HG02943 (cell line): ENCODE results near the gene LEP.
"Not testable (repeated sequence)": the region's sequence is repeated elsewhere in the genome, so short reads cannot be mapped to it uniquely, and the experiment has no call there.

Source experiments
- ATAC-seq: cut with Tn5 transposase; IDR thresholded peaks from one replicate; pipeline ENCODE4 v1.9.1; 2021; ENCODE audit warnings: mild to moderate bottlenecking, low read depth, moderate library complexity; ENCODE audit not compliant: unreplicated experiment

Gene LEP

DNA sequence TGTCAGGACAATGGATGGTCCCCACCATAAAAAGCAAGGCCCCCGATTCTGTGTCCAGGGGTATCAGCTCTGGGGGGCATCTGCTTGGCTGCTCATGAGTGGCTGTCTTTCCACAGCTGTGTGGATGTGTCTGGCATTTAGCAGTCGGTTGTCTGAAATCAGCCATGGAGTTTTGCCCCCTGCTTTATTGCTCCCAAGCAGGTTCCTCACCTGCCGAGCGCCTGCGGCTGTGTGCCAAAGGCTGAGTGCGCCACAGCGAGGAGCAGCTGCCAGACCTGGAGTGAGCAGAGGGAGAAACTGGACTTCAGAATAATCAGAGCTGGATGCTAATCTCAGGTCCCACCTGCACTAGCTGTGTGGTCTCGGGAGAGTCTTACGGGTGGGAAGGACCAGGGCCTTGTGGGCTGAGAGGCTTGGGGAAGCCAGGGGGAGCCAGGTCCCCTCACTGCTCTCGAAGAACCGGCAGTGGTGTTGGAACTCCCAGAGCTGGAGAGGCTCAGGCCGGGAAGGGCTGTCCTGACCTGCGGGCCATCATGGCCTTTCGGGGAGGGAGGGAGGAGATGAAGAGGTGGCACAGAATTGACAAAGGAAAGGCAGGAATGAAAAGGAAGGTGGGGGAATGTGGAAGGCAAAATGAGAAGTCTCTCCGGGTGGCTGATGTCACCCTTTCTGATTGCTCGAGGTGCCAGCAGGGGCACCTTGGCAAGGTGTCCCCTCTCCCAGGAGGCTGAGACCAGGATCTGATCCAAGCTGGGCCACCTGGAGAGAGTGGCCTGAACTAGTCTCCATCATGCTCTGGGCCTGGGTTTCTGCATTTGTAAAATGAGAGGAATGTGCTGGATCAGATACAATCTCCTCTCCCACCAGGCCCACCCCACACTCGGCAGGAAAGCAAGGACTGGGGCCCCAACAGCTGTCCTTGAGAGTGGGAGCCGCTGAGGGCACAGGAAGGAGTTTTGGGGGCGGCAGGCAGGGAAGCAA lies 30.2 kb upstream of the LEP start:
- no peak for ATAC-seq

DNA sequence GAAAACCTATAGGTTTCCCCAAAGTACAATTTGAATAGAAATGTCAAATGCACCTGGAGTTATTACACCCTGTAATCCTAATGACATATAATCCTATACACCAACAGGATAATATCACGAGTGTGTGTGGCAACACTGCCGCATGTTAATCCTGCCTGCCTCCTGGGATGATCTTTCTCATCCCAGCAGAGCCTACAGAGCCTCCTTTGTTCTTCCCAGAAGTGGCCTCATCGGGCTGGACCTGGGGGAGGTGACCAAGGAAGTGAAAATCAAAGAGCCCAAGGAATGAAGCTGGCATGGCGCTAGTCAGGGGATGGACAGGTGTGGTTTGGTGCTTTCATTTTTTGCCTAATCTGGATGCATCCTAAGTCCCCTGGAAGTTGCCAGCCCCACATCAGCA lies 29.5 kb upstream of the LEP start:
- no peak for ATAC-seq

DNA sequence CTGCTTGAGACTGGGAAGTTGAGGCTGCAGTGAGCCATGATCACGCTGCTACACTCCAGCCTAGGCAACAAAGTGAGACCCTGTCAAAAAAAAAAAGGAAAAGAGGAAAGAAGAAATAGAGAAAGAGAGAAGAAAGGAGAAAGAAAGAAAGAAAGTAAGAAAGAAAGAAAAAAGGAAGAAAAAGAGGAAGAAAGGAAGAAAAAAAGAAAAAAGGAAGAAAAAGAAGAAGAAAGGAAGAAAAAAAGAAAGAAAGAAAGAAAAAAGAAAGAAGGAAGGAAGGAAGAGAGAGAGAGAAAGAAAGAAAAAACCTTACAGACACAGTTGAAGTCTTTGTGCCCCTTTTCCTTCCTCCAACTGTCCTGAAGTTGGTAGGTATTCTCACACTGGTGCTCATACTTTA lies 26.6 kb upstream of the LEP start:
- no peak for ATAC-seq

DNA sequence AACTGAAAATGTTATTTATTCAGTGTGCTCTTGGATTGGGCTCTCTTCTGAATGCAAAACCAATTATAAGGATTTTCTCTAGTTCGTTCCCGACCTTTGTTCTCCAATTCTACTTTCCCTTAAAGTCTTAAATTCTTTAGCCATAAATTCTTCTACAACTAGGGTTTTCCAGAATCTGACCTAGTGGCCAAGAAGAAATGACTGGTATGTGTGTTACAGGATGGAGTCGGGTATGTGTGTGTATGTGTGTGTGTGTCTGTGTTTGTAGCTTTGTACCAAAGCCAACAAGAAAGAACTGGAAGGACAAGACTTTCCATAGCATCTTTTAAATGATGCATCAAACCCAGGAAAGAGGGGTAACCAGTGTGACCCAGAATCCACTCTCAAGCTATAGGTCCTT lies 25.8 kb upstream of the LEP start:
- ATAC-seq = no peak

DNA sequence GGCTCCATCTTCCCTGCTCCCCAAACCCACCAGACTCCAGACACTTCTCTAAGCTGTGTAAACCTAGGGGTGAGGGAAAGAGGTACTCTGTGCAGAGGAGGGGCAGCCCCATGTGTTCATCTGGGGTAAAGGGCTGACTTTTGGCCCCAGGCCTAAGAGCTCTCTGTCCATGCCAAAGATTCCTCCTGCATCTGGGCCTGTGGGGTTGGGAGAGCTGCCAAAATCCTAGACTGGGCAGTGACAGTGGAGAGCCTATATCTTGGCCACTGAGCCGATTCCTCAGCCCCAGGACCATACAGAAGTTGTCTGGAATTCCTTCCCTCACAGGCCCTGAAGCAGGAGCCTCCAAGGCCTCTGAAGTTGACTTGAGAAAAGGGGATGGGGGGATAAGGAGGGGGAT lies 25.3 kb upstream of the LEP start:
- ATAC-seq = no peak

DNA sequence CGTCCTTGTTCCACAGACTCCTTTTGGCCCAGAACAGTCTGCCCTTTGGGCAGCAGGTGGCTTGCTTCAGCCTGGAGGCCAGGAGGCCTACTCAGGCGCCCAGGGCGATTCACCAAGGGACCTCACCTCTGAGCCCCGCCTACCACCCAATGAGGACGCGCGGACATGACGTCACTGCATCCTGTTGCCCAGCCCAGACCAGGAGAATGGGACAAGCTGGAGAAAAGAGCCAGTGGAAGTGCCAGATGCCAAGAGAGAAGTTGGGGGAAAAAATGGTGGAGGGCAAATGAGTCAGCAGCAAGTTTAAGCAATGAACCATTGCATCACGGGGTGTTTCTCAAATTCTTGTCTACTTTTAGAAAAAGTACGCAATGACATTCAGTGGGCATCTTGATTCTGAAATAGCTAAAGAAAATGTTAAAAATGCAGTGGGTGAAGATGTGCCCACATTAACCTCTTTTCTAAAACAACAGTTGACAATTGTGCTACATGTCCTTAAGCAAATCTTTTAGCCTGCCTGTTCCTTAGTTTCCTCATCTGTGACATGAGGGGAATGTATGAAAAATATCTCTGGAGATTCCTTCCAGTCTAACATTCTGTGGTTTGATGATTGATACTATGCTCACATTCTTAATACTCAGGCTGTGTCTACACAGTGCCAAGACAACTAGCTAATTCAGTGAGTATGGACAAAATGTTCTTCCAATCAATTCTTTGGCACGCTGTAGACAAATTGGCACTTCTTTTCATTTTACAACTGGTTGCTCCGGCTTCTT lies 23.9 kb upstream of the LEP start:
- no peak for ATAC-seq

DNA sequence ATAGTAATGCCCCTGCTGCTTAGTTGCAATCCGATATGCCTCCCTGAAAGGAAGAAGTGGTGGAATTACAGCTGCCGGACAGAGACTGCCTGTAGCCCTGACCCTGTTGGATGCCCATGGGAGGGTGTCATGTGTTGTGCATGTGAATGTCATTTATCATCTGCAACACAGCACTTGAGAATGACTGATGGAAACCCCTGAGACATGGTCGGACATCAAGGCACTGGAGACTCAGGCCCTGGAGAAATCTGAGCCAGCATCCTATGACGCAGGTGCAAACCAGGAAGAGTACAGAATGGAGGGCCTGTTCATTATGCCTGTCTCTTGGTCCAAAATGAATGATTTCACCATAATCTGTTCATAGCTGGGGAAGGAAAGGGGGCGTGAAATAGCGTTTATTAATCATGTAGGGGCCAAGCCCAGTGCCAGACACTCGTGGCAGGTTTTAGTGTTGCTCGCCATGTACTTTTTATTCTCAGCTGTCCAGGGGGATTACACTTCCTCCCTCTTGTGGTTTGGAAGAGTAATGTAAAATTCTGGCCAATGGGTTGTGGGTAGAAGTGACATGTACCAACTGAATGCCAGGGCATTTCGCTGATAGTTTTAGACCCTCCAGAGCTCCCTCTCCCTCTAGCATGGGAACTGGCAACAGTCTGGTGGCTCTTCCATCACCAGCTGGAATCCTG lies 23.0 kb upstream of the LEP start:
- ATAC-seq = no peak

DNA sequence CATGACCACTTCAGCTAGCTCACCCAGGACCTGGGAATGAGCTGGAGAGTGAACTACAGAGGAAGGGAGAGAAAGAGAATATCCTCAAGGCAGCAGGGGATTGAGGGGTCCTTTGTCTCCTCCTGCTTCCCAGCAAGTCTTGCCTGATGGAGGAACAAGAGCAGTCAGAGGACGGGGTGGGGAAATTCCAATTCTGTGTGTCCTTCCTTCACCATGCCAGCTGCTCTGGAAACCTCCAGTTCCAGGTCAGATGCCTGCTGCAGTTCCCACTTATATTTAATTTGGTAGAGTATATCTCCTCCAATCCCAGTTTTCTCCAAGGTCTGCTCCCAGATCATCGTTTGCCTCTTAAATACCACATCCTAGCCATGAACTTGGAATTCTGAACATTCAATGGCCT lies 21.4 kb upstream of the LEP start:
- ATAC-seq = no peak

DNA sequence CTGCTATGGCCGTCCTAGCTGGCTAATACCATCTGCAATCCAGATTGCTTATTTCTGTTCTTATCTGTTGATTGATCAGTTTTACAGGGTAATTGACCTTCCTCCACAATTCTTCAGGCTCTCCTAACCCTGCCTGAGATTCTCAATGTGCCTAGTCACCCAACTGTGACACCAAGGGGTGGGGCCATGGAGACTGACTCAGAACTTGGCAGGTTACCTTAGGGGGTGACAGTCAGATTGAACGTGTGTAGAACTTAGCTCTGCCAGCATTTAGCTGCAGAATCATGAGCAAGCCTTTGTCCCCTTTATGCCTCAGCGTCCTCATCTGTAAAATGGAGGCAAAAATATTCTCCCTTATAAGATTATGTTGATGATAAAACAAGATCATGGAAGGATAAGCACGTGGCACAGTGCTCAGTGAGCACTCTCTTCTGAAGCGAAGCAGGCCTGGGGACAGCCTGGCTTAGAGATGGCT lies 19.1 kb upstream of the LEP start:
- no peak for ATAC-seq

DNA sequence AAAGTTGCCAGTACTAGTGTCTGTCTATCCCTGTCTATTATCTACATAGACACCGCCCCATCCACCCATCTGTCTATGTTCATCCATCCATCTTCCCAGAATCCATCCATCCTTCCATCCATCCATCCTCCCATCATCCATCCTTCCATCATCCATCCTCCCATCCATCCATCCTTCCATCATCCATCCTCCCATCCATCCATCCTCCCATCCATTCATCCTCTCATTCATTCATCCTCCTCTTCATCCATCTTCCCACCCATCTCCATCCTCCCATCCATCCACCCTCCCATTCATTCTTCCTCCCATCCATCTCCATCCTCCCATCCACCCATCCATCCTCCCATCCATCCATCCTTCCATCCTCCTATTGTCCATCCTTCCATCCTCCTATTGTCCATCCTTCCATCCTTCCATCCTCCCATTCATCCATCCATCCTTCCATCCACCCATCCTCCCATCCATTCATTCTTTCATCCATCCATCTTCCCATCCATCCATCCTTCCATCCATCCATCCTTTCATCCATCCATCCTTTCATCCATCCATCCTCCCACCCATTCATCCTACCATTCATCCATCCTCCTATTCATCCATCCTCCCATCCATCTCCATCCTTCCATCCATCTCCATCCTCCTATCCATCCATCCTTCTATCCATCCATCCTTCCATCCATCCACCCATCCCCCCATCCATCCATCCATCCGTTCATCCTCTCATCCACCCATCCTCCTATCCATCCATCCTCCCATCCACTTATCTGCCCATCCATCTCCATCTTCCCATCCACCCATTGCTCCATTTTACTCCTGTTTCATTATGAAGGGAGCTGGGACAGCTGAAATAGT lies 14.7 kb upstream of the LEP start:
- no peak for ATAC-seq

DNA sequence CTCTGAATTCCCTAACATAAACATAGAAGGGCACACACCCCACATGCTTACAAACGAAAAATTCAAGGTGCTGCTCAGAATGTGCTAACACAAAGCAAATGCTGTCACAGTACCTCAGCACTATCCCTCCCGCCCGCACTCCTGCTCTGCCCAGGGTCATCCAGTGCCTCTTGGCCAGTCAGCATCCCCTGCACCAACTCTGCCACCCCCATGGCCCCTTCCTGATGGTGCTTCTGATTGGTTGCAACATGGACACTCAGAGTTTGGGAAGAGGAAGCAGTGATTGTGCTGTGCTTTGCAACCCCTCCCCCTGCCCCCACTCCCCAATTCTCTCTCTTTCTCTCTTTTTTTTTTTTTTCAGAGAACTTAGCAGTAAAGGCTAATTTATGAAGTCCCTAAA lies 13.8 kb upstream of the LEP start:
- ATAC-seq = no peak

DNA sequence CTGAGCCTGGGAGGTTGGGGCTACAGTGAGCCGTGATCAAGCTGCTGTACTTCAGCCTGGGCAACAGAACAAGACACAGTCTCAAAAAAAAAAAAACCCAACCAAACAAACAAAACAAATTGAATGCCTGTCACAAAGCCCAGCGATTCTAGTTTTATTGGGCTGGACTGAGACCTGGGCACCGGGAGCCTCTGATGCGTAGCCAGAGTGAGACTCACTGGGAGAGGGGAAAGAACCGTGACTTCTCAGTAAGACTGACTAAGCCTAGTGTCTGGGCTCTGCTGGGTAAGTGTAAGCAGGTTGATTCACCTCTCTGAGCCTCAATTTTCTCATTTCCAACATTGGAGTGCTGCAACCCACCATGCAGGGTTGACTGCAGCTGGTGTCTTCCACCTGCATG lies 10.1 kb upstream of the LEP start:
- no peak for ATAC-seq

DNA sequence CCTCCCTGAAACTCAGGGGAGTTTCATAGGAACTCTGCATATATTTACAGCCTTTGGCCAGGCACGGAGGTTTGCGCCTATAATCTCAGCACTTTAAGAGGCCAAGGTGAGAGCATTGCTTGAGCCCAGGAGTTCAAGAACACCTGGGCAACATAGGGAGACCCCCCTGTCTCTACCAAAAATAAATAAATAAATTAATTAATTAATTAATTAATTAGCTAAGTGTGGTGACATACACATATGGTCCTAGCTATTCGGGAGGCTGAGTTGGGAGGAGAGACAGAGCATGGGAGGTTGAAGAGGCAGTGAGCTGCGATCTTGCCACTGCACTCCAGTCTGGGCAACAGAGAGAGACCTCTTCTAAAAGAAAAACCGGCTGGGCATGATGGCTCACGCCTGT lies 9.4 kb upstream of the LEP start:
- ATAC-seq = no peak

DNA sequence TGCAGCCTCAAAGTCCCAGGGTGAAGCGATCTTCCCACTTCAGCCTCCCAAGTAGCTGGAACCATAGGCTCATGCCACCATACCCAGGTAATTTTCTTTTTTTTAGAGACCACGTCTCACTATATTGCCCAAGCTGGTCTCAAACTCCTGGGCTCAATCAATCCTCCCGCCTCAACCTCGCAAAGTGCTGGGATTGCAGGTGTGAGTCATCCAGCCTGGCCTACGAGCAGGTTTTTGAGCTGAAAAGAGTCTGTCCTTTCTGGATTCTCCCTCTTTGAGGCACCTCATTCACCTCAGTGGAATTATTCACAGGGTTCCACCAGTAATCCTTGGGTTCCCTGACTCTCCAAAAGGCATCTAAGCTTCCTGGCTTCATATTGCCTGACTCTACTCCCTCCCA lies 7.6 kb upstream of the LEP start:
- ATAC-seq = no peak

DNA sequence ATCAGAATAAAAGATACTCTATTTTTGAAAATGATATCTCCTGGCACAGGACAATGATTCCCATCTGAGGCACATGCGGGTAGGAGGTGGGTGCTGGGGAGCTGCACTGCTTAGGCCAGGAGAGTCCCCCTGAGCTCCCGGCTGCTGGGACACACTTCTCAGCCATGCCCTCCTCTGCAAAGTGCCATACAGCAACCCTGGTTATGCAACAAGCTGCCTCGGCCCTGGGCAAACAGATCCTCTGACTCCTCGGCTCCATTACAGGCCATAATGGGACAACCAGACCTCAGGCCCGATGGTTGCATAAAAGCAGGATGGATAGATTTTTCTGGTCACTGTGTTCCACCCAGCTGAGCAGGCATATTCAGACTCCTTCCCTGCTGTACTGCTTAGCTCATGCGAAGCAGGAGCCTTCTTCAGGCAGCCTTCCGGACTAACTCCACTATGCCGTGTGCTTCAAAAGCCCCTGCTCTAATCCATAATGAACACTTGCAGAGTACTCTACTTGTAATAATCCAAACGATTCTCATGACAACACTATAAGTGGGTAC lies 6.5 kb upstream of the LEP start:
- ATAC-seq = no peak

DNA sequence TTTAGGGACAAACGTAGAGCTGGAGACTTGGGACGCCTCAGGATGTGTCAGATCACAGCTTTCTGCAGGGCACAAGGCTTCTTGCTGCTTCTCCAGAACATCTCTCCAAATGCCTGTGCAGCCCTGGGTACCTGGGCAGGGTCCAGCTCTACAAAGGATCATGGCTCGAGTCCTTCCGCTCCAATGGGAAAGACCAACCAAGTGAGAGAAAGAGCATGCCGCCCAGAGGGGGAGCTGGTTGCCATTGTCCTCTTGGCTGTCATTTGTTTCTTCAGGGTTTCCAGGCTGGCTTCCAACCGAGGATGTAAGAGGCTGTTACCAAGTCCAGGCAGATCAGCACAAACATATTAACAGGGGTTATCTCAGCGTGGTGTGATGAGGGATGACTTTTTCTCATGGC lies 5.6 kb upstream of the LEP start:
- ATAC-seq = no peak

DNA sequence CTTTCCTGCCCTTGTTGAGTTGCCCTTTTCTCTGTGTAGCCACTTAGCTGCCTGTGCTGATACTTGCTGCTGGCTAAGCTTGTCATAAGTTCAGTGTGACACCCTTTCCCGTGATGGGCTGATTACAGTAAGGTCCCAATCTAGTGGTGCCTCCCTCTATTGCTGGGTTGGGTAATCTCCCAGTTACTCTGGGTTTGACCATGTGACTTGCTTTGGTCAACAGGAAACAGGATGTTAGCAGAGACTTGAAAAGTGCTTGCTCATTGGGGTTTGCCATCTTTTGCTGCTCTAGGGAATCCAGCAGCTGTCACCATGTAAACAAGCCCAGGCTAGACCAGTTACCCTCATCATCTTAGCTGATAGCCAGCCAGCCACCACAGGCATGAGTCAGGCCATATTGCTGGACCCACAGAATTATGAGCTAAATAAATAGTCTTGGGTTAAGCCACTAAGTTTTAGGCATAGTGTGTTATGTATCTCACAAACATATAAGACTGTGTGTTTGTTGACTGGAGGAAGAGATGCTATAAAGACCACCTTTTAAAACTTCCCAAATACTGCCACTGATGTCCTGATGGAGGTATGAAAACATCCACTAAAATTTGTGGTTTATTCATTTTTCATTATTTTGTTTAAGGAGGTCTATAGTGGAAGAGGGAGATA lies 4.0 kb upstream of the LEP start:
- no peak for ATAC-seq

DNA sequence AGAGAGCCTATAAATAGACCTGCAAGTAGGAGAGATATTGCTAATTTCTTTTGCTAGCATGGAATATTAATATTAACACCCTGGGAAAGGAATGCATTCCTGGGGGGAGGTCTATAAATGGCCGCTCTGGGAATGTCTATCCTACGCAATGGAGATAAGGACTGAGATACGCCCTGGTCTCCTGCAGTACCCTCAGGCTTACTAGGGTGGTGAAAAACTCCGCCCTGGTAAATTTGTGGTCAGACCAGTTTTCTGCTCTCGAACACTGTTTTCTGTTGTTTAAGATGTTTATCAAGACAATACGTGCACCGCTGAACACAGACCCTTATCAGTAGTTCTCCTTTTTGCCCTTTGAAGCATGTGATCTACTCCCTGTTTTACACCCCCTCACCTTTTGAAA lies 1.9 kb upstream of the LEP start:
- ATAC-seq = not testable (repeated sequence)

DNA sequence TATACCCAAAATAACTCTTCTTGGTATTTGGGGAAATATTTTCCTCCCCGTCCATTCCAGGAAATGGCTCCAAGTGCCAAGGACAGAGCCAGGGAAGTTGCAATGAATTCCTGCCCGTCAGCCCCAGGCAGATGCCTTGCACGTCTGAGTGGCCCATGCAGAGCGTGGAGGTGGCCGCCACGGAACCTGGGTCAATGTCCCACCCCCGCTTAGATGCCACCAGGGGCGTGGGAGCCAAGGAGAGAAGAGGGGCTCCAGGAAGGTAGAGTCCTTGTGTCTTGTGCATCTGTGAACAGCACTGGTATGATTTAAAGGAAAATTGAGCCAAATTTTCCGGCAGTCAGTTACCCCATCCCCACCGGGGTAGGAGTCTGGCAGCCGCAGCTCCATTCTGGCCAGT lies 1.6 kb downstream of the LEP start:
- ATAC-seq = no peak
